ENCODE data around the gene TCAF1.

TCAF1 gene

GRCh38 chr7:143914938-143915652 is 13.1 kb upstream of the TCAF1 start:
- no peaks in the 10 kb centered on the region for H3K36me3 ChIP-seq (ENCODE audit: control insufficient read depth, insufficient read depth, low read length)
- no peak overlapping the region for H3K9ac ChIP-seq (ENCODE audit: low read length)
- no peaks in the 10 kb centered on the region for H3K27me3 ChIP-seq (ENCODE audit: control insufficient read depth, insufficient read depth, low read length)
- no peak overlapping the region for H3K4me3 ChIP-seq (ENCODE audit: low read length)
- no peaks in the 10 kb centered on the region for H3K4me1 ChIP-seq (ENCODE audit: control insufficient read depth, insufficient read depth, low read length)
- H3K27ac ChIP-seq (ENCODE audit: low read depth, low read length): no peak overlapping the region

DNA sequence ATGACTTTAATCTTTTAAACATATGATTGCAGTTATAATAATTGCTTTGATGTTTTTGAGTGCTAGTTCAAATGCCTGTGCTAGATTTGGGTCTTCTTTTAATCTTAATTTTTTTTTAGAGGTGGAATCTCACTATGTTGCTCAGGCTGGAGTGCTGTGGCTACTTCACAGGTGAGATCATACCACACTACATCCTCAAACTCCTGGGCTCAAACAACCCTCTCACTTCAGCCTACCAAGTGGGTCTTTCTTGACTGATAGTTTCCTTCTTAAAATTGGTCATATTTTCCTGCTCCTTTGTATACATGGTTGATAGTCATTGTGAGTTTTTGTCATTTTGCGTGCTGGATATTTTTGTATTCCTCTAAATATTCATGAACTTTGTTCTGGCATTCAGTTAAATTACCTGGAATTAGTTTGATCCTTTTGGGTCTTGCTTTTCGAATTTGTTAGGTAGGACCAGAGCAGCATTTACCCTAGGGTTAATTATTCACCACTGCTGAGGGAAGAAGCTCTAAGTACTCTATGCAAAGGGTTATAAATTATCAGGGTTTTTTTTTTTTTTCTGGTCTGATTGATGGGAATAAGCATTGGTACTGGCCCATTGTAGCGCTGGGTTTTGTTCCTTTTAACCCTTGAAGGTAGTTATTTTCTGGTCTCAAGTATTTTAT is 12.1 kb upstream of the TCAF1 start:
- Histone ChIP-seq H3K9ac (ENCODE audit: low read length) (no peak overlapping the region), H3K27ac (ENCODE audit: low read depth, low read length) (no peak overlapping the region), H3K4me1 (ENCODE audit: control insufficient read depth, insufficient read depth, low read length) (no peaks in the 10 kb centered on the region), H3K4me3 (ENCODE audit: low read length) (no peak overlapping the region), H3K27me3 (ENCODE audit: control insufficient read depth, insufficient read depth, low read length) (no peaks in the 10 kb centered on the region), H3K36me3 (ENCODE audit: control insufficient read depth, insufficient read depth, low read length) (no peaks in the 10 kb centered on the region)

DNA sequence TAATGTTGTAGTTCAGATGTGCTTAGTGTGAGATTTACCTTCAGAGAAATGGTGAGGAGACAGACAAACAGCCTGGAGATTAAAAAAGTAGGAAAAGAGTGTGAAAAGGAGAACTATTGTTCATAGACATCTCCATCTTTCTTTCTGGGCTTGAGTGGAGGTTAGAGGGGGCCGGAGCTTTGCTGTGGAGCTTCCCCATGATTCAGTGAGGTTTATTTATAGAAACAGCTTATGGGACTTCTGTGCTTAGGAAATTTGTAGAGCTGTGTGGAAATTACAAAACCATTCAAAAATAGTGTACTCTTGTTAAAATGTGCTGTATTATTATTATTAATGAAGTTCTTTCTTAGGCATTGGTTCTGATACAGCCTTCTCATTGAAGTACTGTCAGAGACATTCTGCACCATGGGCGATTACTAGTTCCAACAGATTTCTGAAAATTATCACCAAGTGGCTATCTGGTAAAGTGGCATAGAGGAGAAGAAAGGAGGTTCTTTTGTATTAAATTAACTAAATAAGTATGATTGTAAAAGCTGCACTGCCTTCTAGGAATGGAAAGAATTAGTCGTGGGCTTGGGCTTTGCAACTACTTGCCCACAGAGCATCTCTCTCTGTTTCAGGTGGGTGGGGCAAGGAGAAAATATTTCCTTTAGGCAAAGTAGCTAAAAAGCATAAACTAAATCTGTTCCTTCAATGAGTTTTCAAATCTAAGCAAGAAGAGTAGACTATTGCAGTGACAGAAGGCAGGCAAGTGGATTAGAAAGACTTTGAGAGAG is 8.7 kb upstream of the TCAF1 start:
- Histone ChIP-seq H3K9ac (ENCODE audit: low read length) (no peak overlapping the region), H3K27ac (ENCODE audit: low read depth, low read length) (no peak overlapping the region), H3K4me3 (ENCODE audit: low read length) (no peak overlapping the region), H3K4me1 (ENCODE audit: control insufficient read depth, insufficient read depth, low read length) (no peaks in the 10 kb centered on the region), H3K27me3 (ENCODE audit: control insufficient read depth, insufficient read depth, low read length) (no peaks in the 10 kb centered on the region), H3K36me3 (ENCODE audit: control insufficient read depth, insufficient read depth, low read length) (no peaks in the 10 kb centered on the region)

GRCh38 chr7:143909863-143910262 is 7.9 kb upstream of the TCAF1 start:
- Histone ChIP-seq H3K9ac (ENCODE audit: low read length) (no peak overlapping the region), H3K27me3 (ENCODE audit: control insufficient read depth, insufficient read depth, low read length) (no peaks in the 10 kb centered on the region), H3K27ac (ENCODE audit: low read depth, low read length) (no peak overlapping the region), H3K4me3 (ENCODE audit: low read length) (no peak overlapping the region), H3K36me3 (ENCODE audit: control insufficient read depth, insufficient read depth, low read length) (no peaks in the 10 kb centered on the region), H3K4me1 (ENCODE audit: control insufficient read depth, insufficient read depth, low read length) (no peaks in the 10 kb centered on the region)

GRCh38 chr7:143908120-143908519 is 6.1 kb upstream of the TCAF1 start:
- no peaks in the 10 kb centered on the region for H3K4me1 ChIP-seq (ENCODE audit: control insufficient read depth, insufficient read depth, low read length)
- no peak overlapping the region for H3K4me3 ChIP-seq (ENCODE audit: low read length)
- no peaks in the 10 kb centered on the region for H3K27me3 ChIP-seq (ENCODE audit: control insufficient read depth, insufficient read depth, low read length)
- no peak overlapping the region for H3K27ac ChIP-seq (ENCODE audit: low read depth, low read length)
- H3K9ac ChIP-seq (ENCODE audit: low read length): no peak overlapping the region
- H3K36me3 ChIP-seq (ENCODE audit: control insufficient read depth, insufficient read depth, low read length): no peaks in the 10 kb centered on the region

- no peaks in the 10 kb centered on the region for H3K4me1 ChIP-seq (ENCODE audit: control insufficient read depth, insufficient read depth, low read length)
- no peak overlapping the region for H3K4me3 ChIP-seq (ENCODE audit: low read length)
- H3K27me3 ChIP-seq (ENCODE audit: control insufficient read depth, insufficient read depth, low read length): no peaks in the 10 kb centered on the region
- no peak overlapping the region for H3K27ac ChIP-seq (ENCODE audit: low read depth, low read length)
- no peak overlapping the region for H3K9ac ChIP-seq (ENCODE audit: low read length)
- H3K36me3 ChIP-seq (ENCODE audit: control insufficient read depth, insufficient read depth, low read length): no peaks in the 10 kb centered on the region
Measured at GRCh38 chr7:143906895-143907294, 4.9 kb upstream of the TCAF1 start.

DNA sequence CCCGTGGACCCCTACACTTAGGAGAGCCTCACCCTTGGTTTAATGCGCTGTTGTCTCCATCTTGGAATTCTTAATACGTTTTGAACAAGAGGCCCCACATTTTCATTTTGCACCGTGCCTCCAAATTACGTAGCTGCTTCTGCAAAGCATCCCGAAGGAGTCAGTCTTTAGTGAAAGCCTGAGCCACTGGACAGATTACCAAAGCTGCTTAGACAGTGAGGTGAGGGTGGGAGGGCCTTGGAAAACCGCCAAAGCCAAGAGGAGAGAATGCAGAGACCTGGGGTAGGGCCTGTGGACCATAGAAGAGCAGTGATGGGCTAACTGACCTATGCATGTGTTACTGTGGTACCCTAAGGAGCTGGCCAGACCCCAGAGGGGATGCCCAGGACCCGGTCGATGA is 4.2 kb upstream of the TCAF1 start:
- no peak overlapping the region for H3K27ac ChIP-seq (ENCODE audit: low read depth, low read length)
- H3K36me3 ChIP-seq (ENCODE audit: control insufficient read depth, insufficient read depth, low read length): no peaks in the 10 kb centered on the region
- no peak overlapping the region for H3K4me3 ChIP-seq (ENCODE audit: low read length)
- no peaks in the 10 kb centered on the region for H3K27me3 ChIP-seq (ENCODE audit: control insufficient read depth, insufficient read depth, low read length)
- H3K4me1 ChIP-seq (ENCODE audit: control insufficient read depth, insufficient read depth, low read length): no peaks in the 10 kb centered on the region
- H3K9ac ChIP-seq (ENCODE audit: low read length): no peak overlapping the region

GRCh38 chr7:143905509-143905908 is 3.5 kb upstream of the TCAF1 start:
- Histone ChIP-seq H3K4me3 (ENCODE audit: low read length) (no peak overlapping the region), H3K36me3 (ENCODE audit: control insufficient read depth, insufficient read depth, low read length) (no peaks in the 10 kb centered on the region), H3K4me1 (ENCODE audit: control insufficient read depth, insufficient read depth, low read length) (peaks cover 5% of the 10 kb centered on the region), H3K27me3 (ENCODE audit: control insufficient read depth, insufficient read depth, low read length) (no peaks in the 10 kb centered on the region), H3K9ac (ENCODE audit: low read length) (no peak overlapping the region), H3K27ac (ENCODE audit: low read depth, low read length) (no peak overlapping the region)

DNA sequence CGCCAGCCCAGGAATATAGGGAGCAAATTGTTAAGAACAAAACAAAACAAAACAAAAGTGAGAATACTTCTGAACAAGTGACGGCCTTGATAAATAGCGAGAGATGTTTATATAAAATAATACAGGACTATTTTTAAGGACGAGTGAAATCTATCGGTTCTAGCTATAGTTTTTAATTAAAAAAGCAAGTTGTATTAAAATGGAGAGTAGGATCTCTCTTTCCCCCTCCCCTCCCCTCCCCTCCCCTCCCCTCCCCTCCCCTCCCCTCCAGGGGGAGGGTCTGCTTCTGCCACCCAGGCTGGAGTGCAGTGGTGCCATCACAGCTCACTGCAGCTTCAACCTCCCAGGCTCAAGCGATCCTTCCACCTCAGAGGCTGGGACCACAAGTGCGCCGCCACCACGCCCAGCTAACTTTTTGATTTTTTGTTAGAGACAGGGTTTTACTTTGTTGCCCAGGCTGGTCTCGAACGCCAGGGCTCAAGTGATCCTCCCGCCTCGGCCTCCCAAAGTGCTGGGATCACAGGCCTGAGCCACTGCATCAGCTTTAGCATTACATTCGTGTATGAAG is 440 bp upstream of the TCAF1 start:
- no peak overlapping the region for H3K9ac ChIP-seq (ENCODE audit: low read length)
- H3K36me3 ChIP-seq (ENCODE audit: control insufficient read depth, insufficient read depth, low read length): no peaks in the 10 kb centered on the region
- H3K4me1 ChIP-seq (ENCODE audit: control insufficient read depth, insufficient read depth, low read length): peaks cover 14% of the 10 kb centered on the region
- H3K4me3 ChIP-seq (ENCODE audit: low read length): peak overlapping the region; percentile 8
- H3K27me3 ChIP-seq (ENCODE audit: control insufficient read depth, insufficient read depth, low read length): no peaks in the 10 kb centered on the region
- H3K27ac ChIP-seq (ENCODE audit: low read depth, low read length): peak overlapping the region; percentile 98

- H3K4me3 ChIP-seq (ENCODE audit: low read length): peak overlapping the region; percentile 90
- H3K36me3 ChIP-seq (ENCODE audit: control insufficient read depth, insufficient read depth, low read length): no peaks in the 10 kb centered on the region
- H3K27ac ChIP-seq (ENCODE audit: low read depth, low read length): peak overlapping the region; percentile 98
- peaks cover 14% of the 10 kb centered on the region for H3K4me1 ChIP-seq (ENCODE audit: control insufficient read depth, insufficient read depth, low read length)
- H3K9ac ChIP-seq (ENCODE audit: low read length): peak overlapping the region; percentile 57
- no peaks in the 10 kb centered on the region for H3K27me3 ChIP-seq (ENCODE audit: control insufficient read depth, insufficient read depth, low read length)
Measured at GRCh38 chr7:143901332-143901667, 676 bp downstream of the TCAF1 start.

- Histone ChIP-seq H3K9ac (ENCODE audit: low read length) (no peak overlapping the region), H3K4me3 (ENCODE audit: low read length) (peak overlapping the region; percentile 90), H3K36me3 (ENCODE audit: control insufficient read depth, insufficient read depth, low read length) (no peaks in the 10 kb centered on the region), H3K27me3 (ENCODE audit: control insufficient read depth, insufficient read depth, low read length) (no peaks in the 10 kb centered on the region), H3K27ac (ENCODE audit: low read depth, low read length) (peak overlapping the region; percentile 68), H3K4me1 (ENCODE audit: control insufficient read depth, insufficient read depth, low read length) (peaks cover 14% of the 10 kb centered on the region)
Measured at GRCh38 chr7:143900230-143900766, 1.7 kb downstream of the TCAF1 start.

DNA sequence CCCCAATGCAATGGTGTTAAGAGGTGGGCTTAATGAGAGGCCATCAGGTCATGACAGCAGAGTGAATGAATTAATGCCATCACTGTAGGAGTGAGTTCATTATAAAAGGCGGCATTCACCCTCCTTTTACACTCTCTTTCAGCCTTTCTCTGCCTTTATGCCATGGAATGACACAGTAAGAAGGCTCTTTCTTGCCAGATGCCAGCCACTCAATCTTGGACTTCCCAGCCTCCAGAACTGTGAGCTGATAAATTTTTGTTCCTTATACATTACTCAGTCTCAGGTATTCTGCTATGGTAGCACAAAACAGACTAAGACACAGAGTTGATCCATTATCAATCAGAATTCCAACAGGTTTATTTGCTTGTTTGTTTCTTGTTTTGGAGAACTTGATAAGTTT is 3.2 kb downstream of the TCAF1 start:
- H3K4me3 ChIP-seq (ENCODE audit: low read length): no peak overlapping the region
- no peaks in the 10 kb centered on the region for H3K27me3 ChIP-seq (ENCODE audit: control insufficient read depth, insufficient read depth, low read length)
- H3K9ac ChIP-seq (ENCODE audit: low read length): no peak overlapping the region
- H3K36me3 ChIP-seq (ENCODE audit: control insufficient read depth, insufficient read depth, low read length): no peaks in the 10 kb centered on the region
- peaks cover 14% of the 10 kb centered on the region for H3K4me1 ChIP-seq (ENCODE audit: control insufficient read depth, insufficient read depth, low read length)
- no peak overlapping the region for H3K27ac ChIP-seq (ENCODE audit: low read depth, low read length)

Measured in rectal smooth muscle tissue (tissue), 1 donor.